DMS153 (cell line): ENCODE results near the gene DLG4.

Source experiments
- DNase-seq: peaks from one replicate; lab custom pipeline; 2025; lab: John Stamatoyannopoulos, UW

Gene DLG4

GRCh38 chr17:7229504-7229903 lies 9.9 kb upstream of the DLG4 start:
- no peak for DNase-seq

DNA sequence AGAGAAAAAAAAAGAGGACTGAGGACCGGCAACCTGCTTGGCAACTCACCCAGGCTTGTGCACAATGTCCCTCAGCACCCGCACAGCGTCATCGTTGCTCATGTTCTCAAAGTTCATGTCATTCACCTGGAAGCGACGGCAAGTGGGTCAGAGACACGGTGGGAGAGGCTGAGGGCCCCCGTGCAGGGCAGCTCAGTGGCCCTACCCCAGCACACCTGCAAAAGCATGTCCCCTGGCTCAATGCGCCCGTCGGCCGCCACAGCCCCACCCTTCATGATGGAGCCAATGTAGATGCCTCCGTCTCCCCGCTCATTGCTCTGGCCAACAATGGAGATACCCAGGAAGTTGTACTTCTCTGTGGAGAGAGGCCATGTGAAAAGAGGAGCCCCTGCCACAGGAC lies 9.3 kb upstream of the DLG4 start:
- DNase-seq = no peak

DNA sequence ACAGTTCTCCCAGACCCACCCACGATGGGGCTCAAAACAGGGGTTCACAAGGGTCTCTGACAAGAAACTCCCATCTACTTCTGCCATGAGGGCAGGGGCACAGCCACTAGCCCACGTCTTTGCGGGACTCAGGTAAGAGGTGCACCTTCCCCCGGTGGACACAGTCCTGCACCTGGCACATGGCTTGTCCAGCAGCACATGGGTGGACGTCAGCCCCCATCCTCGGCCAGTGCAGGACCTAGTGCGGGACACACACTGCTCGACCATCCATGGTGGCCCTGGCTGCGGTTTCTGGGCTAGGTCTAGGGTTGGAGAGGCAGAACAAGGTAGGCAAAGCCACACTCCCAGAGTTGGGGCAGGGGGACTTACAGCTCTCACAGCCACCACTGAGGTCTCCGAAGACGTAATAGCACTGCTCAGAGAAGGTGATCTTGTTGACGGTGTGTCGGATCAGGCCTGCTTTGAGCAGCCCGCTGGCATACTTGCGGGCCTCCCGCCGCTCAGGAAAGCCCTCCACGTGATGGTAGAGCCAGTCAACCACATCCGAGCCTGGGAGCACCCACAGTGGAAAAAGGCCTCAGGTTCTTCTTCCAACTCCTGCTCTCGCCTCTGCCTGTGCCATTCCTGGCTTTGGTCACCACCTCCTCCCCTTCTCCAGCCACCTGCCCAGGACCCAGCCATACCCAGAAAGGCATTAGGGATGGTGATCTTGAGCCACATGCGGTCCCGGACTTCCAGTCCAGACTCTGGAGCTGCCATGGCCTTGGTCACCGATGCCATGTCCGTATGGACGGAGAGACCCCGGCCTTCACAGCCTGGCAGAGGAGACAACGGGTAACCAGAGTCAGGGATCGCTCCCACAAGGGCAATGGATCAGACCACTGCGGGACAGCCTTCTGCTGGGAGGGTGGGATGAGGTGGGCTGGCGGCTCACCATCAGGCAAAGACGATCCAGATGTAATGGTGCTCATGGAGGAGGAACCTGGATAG lies 7.4 kb upstream of the DLG4 start:
- no peak for DNase-seq

- no peak for DNase-seq
These were observed 6.2 kb upstream of the DLG4 start for GRCh38 chr17:7225711-7226331.

DNA sequence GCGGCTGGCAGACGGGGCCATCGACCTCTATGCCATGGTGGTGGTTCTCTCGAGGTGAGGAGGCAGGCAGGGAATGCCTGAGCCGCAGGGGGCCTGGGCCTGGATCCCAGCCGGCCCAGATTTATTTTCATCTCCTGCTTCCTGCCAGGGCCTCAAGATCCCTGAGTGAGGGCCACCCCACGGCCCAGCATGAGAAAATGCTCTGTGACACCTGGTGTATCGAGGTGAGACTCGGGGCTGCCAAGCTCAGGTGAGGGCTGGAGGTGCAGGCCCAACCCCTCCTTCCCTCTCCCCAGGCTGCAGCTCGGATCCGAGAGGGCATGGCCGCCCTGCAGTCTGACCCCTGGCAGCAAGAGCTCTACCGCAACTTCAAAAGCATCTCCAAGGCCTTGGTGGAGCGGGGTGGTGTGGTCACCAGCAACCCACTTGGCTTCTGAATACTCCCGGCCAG lies 5.0 kb upstream of the DLG4 start:
- no peak for DNase-seq

- no peak for DNase-seq
These were observed 4.5 kb upstream of the DLG4 start for GRCh38 chr17:7224110-7224509.

DNA sequence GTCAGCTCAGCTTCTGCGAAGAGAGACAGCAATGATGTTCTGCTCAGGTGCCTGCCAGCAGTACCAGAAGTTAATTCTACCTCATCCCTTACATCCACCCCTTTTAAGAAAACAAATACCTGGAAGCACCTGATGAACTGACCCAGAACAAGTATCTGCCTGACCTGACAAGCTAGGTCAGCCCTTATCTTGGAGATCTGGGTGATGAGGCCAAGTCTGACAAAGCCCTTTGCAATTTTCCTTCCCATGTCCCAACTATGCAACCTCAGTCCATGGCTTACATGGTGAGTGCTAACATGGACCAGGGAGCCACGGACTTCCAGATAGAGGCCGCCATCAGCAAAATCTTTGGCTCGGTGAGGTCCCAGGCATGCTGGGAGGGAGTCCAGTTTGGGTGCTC lies 3.7 kb upstream of the DLG4 start:
- DNase-seq = no peak

GRCh38 chr17:7222972-7223292 lies 3.3 kb upstream of the DLG4 start:
- no peak for DNase-seq

GRCh38 chr17:7222093-7222971 lies 2.7 kb upstream of the DLG4 start:
- DNase-seq = no peak

DNA sequence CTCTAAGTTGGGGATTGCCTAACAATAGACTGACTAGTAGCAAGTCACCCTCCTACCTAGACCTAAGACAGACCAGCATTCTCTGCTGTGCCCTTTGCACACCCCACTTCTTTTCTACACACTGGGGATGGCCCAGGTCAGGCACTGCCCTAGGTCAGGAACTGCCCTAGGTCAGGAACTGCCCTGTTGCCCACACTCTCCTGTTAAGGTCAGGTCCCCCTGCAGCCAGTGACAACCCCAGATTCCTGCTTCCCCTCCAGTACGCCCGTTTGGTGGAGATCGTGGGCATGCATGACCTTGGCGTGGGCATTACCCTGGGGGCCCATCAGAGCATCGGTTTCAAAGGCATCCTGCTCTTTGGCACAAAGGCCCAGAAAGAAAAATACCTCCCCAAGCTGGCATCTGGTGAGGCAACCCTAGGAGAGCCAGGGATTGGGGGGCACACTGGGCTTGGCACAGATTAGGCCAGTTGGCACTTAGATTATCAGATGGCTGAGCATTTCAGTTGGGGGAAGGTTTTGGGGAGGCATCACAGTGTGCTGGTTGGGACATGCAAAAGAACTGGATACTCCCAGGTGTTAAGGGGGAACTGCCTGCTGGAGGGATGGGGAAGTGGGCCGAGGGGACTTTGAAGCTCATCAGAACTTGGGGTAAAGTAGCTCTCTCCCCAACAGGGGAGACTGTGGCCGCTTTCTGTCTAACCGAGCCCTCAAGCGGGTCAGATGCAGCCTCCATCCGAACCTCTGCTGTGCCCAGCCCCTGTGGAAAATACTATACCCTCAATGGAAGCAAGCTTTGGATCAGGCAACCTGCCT lies 1.8 kb upstream of the DLG4 start:
- no peak for DNase-seq

- DNase-seq = no peak
These were observed 1.1 kb upstream of the DLG4 start for GRCh38 chr17:7220593-7221277.

DNA sequence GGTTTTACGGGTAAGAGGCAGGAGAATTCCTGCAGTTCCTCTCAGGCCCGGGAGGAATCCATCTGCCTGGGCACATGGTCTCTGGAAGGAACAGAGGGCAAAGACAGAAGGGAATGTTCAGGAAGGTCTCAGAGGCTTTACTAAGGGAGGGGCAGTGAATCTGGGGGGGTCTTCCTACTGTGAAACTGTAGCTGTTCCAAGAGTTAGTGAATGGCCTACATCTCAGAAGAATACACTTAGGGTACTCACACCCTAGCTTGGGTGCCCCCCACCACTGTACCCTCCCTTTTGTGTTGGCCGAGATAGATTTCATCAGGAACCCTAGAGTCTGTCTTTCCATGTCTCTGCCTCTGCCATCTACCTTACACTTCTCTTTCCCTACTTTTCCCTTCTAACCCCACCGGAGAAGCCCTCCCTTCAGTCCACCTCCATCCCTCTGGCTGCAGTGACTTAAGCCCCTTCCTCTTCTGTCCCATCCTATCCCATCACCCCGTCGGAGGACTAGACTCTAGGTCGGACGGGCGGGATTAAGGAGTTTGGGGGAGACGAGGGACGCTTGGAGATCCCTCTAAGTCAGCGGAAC lies 316 bp downstream of the DLG4 start:
- no peak for DNase-seq

DNA sequence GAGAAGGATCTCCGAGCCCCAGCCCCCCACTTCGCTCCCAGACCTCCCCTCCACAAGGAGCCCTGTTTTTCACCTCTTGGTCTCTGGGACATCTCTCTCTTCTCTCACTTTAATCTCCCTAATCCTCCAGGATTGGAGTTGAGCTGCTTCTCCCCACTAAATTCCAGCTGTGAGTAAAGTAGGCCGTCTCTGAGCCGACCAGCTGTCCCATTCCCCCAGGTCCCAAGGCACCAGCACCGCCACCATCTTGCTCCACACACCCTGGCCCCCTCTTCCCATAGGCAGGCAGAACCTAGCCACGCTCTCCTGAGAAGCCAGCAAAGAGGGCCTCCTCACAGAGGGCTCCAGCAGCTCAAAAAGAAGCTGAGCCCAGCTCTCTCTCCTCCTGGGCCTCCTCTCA lies 878 bp downstream of the DLG4 start:
- no peak for DNase-seq

DNA sequence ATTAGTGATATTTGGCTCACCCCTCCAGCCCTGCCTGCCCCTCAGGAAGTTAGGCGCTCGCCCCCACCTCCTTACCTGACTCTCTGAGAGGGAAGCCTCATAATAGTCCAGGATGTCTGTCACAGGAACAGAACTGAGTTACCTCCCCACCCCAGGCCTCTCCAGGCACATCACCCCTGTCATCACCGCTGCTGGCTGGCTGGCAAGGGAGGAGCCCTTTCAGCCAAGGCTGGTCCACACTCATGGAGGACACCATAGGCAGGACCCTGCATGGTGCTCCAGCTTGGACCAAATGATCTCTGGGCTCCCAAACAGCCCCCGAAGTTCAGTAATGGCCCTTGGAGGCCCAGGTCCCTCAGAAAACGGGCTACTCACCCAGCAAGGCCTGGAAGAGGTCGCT lies 1.5 kb downstream of the DLG4 start:
- DNase-seq = no peak

GRCh38 chr17:7217113-7217987 lies 2.3 kb downstream of the DLG4 start:
- DNase-seq = no peak

GRCh38 chr17:7216242-7217112 lies 3.2 kb downstream of the DLG4 start:
- no peak for DNase-seq

GRCh38 chr17:7215652-7216180 lies 3.9 kb downstream of the DLG4 start:
- DNase-seq = no peak

DNA sequence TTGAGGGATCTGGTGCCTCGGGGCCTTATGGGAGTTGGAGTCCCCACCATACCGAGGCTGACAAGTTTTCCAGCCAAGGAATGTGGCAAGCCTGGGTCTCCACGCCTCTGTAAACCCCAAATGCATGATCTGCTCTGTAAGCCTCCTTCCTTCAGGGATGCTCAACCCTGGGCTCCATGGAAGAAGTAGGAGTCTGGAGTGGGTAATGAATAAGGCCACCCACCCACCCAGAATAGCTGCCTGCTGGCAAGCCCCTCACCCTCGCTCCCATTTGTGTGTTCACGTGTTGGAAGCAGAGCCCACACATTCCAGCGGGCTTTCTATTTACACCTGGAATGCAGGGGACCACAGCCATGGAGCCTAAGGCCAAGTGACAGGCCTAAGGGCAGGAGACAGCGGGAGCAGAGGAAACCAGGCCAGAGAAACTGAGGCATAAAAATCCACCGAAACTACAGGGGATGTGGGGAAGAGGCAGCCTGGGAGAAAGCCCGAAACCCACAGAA lies 4.4 kb downstream of the DLG4 start:
- no peak for DNase-seq
